Measurements from ENCODE around the gene S100A3. TPM values are rescaled to one million over a fixed set of nuclear protein-coding genes. Genes with fewer than 3 reads are reported as not detected.
"Not testable (repeated sequence)": the region's sequence is repeated elsewhere in the genome, so short reads cannot be mapped to it uniquely, and the experiment has no call there.

S100A3 gene
- polyA plus RNA-seq, 1 donor from 2014 or later, result not detected

- peaks cover 11% of the 10 kb centered on the region for H3K27me3 Mint-ChIP-seq
- H3K9me3 Mint-ChIP-seq, H3K27ac Mint-ChIP-seq, H3K4me1 Mint-ChIP-seq, H3K4me3 Mint-ChIP-seq, H3K36me3 Mint-ChIP-seq: not testable (repeated sequence)
Observed at GRCh38 chr1:153522353-153523048, 26.6 kb downstream of the S100A3 start.

DNA sequence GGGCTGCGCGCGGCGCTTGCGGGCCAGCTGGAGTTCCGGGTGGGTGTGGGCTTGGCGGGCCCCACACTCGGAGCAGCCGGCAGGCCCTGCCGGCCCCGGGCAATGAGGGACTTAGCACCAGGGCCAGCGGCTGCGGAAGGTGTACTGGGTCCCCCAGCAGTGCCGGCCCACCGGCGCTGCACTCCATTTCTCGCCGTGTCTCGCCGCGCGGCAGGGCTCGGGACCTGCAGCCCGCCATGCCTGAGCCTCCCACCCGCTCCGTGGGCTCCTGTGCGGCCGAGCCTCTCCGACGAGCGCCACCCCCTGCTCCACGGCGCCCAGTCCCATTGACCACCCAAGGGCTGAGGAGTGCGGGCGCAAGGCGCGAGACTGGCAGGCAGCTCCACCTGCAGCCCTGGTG, 27.2 kb downstream of the S100A3 start:
- not testable (repeated sequence) for H3K4me3 Mint-ChIP-seq, H3K27ac Mint-ChIP-seq, H3K9me3 Mint-ChIP-seq, H3K36me3 Mint-ChIP-seq, H3K4me1 Mint-ChIP-seq
- H3K27me3 Mint-ChIP-seq, result peaks cover 11% of the 10 kb centered on the region

DNA sequence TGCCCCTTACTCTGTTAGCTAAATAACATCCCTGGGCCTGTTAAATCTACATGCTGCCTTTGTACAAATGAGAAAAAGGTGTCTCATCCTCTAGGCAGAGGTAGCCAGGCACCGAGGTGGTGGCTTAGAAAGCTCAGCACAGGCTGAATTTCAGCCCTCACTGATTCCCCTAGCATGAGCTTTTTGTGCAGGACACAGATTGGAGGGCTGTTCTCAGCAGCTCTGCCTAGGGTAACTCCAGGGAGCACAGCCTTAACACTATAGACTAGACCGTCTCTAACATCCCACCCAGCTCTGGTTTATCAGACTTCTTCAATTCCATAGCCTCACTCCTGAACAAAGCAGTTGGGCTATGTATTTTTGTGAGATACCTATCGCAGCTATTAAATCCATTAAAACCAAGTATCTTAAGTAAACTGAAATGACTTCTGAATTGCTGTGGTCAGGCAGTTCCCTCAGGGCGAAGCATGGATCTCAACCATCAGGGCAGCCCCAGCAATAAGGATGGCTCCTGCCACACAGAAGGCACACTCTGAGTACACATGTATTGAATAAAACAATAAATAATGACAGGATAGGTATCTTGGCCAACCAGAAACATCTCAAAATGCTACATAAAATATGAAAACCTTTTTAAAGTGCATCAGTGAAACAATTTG, 28.1 kb downstream of the S100A3 start:
- H3K27me3 Mint-ChIP-seq, result peaks cover 11% of the 10 kb centered on the region
- no peak overlapping the region for H3K27ac Mint-ChIP-seq
- H3K4me3 Mint-ChIP-seq, result peak overlapping the region in 1 of 4 donors; percentile 2
- peaks cover 0 to 3% (median 2%) of the 10 kb centered on the region in 3 donors for H3K4me1 Mint-ChIP-seq
- H3K9me3 Mint-ChIP-seq, result no peaks in the 10 kb centered on the region
- no peaks in the 10 kb centered on the region for H3K36me3 Mint-ChIP-seq

DNA sequence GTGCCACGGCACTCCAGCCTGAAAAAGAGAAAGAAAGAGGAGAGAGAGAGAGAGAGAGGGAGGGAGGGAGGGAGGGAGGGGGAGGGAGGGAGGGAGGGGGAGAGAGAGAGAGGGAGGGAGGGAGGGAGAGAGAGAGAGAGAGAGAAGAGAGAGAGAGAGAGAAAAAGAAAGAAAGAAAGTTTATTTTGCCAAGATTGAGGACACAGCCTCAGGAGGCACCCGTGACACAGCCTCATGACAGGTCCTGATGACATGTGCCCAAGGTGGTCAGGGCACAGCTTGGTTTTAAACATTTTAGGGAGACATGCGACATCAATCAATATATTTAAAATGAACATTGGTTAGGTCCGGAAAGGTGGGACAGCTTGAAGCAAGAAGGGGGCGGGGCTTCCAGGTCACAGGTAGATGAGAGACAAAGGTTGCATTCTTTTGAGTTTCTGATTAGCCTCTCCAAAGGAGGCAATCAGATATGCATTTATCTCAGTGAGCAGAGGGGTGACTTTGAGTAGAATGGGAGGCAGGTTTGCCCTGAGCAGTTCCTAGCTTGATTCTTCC, 28.8 kb downstream of the S100A3 start:
- not testable (repeated sequence) for H3K4me1 Mint-ChIP-seq, H3K36me3 Mint-ChIP-seq, H3K9me3 Mint-ChIP-seq, H3K4me3 Mint-ChIP-seq
- peaks cover 11% of the 10 kb centered on the region for H3K27me3 Mint-ChIP-seq
- H3K27ac Mint-ChIP-seq, result peak overlapping the region in 1 of 3 donors; percentile 21

GRCh38 chr1:153519242-153519641, 29.8 kb downstream of the S100A3 start:
- peaks cover 11% of the 10 kb centered on the region for H3K27me3 Mint-ChIP-seq
- H3K36me3 Mint-ChIP-seq, result no peaks in the 10 kb centered on the region
- no peak overlapping the region for H3K27ac Mint-ChIP-seq
- H3K9me3 Mint-ChIP-seq, result no peaks in the 10 kb centered on the region
- H3K4me1 Mint-ChIP-seq, result peaks cover 0 to 3% (median 2%) of the 10 kb centered on the region in 3 donors
- H3K4me3 Mint-ChIP-seq, result peak overlapping the region in 1 of 4 donors; percentile 74

- Mint-ChIP-seq H3K9me3 (no peaks in the 10 kb centered on the region), H3K36me3 (no peaks in the 10 kb centered on the region), H3K27ac (no peak overlapping the region), H3K4me3 (no peak overlapping the region), H3K27me3 (peaks cover 6% of the 10 kb centered on the region), H3K4me1 (peaks cover 0 to 3% (median 2%) of the 10 kb centered on the region in 3 donors)
Observed at GRCh38 chr1:153515504-153516394, 33.3 kb downstream of the S100A3 start.

DNA sequence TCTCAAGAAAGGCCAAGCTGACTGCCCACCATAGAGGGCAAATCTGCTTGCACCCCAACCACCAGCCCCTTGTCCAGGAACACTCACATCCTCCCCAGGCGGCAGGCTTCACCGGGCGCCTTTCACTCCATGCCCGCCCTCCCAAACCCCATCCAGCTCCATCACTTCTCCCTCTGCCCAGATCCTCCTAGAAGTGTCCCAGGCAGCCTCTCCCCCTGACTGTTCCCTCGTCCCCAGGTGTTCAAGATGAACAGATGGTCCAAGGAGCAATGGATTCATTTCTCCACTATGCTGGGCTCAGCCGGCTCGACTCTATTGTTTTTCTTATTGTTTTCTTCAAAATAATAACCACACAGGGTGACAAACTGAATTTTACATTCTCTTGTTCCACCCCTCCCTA, 35.4 kb downstream of the S100A3 start:
- Mint-ChIP-seq H3K27ac (peak overlapping the region in 1 of 3 donors; percentile 62), H3K4me3 (no peak overlapping the region), H3K9me3 (no peaks in the 10 kb centered on the region), H3K36me3 (no peaks in the 10 kb centered on the region), H3K27me3 (peaks cover 2% of the 10 kb centered on the region), H3K4me1 (peaks cover 0 to 4% (median 3%) of the 10 kb centered on the region in 3 donors)

DNA sequence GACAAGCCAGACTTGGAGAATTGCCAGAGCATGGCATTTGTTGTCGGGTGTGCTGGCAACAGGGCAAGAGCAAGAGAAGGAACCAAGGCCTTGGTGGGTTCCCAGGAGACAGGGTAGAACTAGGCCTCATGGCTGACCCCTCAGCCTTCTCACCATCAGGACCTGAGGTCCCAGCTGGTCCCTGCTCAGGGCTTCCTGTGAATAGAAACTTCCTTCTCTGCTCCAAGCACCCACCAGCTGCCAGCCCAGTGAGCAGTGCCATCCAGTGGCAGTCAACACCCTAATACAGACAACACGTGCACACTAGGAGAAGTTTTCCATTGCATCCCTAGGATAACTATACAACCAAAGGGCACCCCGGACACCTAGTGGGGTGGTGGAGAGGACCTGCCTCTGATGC, 36.0 kb downstream of the S100A3 start:
- no peaks in the 10 kb centered on the region for H3K9me3 Mint-ChIP-seq
- H3K36me3 Mint-ChIP-seq, result no peaks in the 10 kb centered on the region
- peaks cover 2% of the 10 kb centered on the region for H3K27me3 Mint-ChIP-seq
- H3K4me1 Mint-ChIP-seq, result peaks cover 0 to 2% (median 0%) of the 10 kb centered on the region in 3 donors
- no peak overlapping the region for H3K27ac Mint-ChIP-seq
- H3K4me3 Mint-ChIP-seq, result no peak overlapping the region

GRCh38 chr1:153510984-153511410, 38.1 kb downstream of the S100A3 start:
- H3K9me3 Mint-ChIP-seq, result no peaks in the 10 kb centered on the region
- H3K4me3 Mint-ChIP-seq, result no peak overlapping the region
- peaks cover 2% of the 10 kb centered on the region for H3K27me3 Mint-ChIP-seq
- no peak overlapping the region for H3K27ac Mint-ChIP-seq
- peaks cover 0 to 2% (median 0%) of the 10 kb centered on the region in 3 donors for H3K4me1 Mint-ChIP-seq
- no peaks in the 10 kb centered on the region for H3K36me3 Mint-ChIP-seq

DNA sequence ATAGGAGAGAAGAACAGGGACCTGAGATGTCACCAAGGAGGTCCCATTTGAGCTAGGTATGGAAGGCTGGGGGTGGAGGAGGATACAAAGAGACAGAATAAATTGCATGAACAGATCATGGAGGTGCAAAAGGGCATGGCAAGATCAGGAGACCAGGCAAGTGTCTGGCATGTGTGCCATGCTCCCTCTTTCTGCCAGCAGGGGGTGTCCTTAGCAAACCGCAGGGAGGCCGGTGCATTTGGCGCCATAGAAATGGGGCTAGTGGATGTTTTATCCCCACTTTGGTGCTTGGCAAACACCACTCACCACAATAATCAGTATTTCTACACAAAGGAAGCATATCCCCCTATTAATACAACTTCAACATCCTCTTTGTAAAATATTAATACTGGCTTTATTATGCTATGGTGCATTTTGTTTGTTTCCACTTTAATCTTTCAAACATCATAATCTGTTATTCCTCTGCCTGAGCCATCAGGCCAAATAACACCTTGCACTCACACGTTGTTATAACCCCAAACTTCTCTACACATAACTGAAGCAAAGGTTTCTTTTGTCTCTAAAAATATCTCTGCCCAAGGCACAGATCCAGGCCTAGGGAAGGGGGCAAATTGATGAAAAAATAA, 39.2 kb downstream of the S100A3 start:
- Mint-ChIP-seq H3K27ac (no peak overlapping the region), H3K36me3 (no peaks in the 10 kb centered on the region), H3K27me3 (peaks cover 2% of the 10 kb centered on the region), H3K4me1 (peaks cover 0 to 2% (median 0%) of the 10 kb centered on the region in 3 donors), H3K4me3 (no peak overlapping the region), H3K9me3 (no peaks in the 10 kb centered on the region)

GRCh38 chr1:153509036-153509435, 40.0 kb downstream of the S100A3 start:
- peaks cover 0 to 2% (median 0%) of the 10 kb centered on the region in 3 donors for H3K4me1 Mint-ChIP-seq
- H3K27me3 Mint-ChIP-seq, result peaks cover 2% of the 10 kb centered on the region
- no peaks in the 10 kb centered on the region for H3K9me3 Mint-ChIP-seq
- H3K4me3 Mint-ChIP-seq, result no peak overlapping the region
- H3K27ac Mint-ChIP-seq, result no peak overlapping the region
- H3K36me3 Mint-ChIP-seq, result no peaks in the 10 kb centered on the region

DNA sequence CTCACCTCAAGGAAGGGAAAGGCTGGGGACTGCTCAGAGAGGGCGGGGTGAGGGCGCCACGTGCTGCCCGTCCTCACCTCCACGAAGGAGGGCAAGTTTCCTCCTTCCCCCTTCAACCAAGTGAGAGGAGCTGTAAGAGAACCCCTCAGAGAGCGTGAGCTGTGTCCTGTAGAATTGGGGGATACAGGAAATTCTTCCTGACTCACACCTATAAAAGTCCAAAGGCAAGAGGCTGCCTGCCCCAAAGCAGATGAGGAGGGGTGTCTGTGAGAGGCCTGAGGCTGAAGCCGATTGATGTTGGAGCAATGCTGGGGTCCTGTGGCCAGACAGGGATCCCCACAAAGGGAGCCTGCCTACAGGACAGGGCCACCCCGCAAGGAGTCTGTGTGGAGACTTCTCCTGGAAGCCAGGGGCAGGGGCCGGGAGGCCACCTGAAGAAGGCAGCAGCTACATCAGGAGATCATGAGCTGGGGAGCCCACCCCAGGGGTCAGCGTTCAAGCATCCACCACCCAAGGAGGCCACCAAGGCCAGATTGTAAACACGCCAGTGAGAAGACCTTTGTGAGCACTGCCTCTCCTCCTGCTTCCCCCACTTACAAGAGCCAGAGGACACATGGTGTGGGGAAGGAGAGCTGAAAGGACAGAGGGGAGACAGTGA, 41.0 kb downstream of the S100A3 start:
- Mint-ChIP-seq H3K36me3 (no peaks in the 10 kb centered on the region), H3K9me3 (no peaks in the 10 kb centered on the region), H3K27me3 (peaks cover 2% of the 10 kb centered on the region), H3K4me1 (peaks cover 0 to 2% (median 0%) of the 10 kb centered on the region in 3 donors), H3K4me3 (peak overlapping the region in 1 of 4 donors; percentile 12), H3K27ac (no peak overlapping the region)

GRCh38 chr1:153506831-153507413, 42.1 kb downstream of the S100A3 start:
- Mint-ChIP-seq H3K27ac (no peak overlapping the region), H3K4me3 (no peak overlapping the region), H3K9me3 (no peaks in the 10 kb centered on the region), H3K27me3 (peaks cover 1% of the 10 kb centered on the region), H3K36me3 (no peaks in the 10 kb centered on the region), H3K4me1 (peaks cover 0 to 2% (median 0%) of the 10 kb centered on the region in 3 donors)

DNA sequence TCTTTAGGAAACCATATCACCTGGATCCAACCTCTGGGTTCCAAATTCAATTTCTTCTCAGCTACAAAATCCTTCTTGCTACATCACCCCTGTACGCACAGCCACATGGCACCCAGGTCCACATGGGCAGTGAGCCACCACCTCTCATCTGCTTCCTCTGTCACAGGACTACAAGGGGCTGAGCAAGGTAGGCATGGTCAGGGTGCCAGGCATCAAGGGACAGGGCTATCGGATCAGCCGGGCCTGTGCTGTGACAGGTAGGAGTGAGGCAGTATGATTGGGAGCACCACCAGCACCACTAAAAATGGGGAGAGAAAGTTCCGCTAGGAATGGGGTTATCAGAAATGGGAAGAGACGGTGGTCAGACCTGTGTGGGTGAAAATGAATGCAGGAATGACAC, 42.7 kb downstream of the S100A3 start:
- Mint-ChIP-seq H3K36me3 (no peaks in the 10 kb centered on the region), H3K27ac (no peak overlapping the region), H3K9me3 (no peaks in the 10 kb centered on the region), H3K4me1 (peaks cover 0 to 2% (median 0%) of the 10 kb centered on the region in 3 donors), H3K27me3 (no peaks in the 10 kb centered on the region), H3K4me3 (no peak overlapping the region)
